Activated CD4-positive, alpha-beta T cell treated with anti-CD3 and anti-CD28 coated beads, Interleukin-2, amount 50 U/mL, for 48 hours (primary cell): ENCODE data around the gene CXCL10.

ENCODE experiments used
- DNase-seq, 2 experiments: peaks; one replicate each; pipeline ENCODE4 v3.0.0-alpha.2; 2020

CXCL10 gene

DNA sequence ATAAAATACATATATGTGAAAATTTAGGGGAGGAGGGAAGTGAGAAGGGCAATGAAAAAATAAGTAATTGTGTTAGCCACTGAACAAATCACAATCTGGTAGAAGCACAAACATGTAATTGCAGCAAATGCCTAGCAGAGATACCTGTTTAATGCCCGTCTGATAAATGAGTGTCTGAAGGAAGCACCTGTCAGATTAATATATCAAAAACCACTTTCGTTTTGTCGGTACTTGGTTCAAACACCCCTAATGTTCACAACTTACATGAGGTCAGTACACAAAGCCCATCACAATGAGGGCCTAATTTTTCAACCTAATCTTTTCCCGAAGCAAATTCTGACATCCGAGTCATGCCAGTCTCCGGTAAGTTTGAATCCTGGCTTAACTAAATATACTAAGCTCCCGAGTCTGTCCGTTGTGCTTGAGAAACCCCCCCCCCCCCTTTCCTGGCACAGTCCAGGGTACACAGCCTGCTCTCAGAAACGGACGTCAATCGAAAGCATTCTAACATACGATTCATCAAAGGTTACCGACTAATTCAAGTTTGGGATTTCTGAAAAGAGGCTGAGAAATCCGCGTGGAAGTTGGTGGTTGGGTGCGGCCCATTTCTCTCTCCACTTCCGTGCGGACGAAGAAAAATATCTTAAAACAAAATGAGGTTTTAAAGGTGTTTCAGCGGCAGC is 33.3 kb downstream of the CXCL10 start:
- DNase-seq, result no peak

DNA sequence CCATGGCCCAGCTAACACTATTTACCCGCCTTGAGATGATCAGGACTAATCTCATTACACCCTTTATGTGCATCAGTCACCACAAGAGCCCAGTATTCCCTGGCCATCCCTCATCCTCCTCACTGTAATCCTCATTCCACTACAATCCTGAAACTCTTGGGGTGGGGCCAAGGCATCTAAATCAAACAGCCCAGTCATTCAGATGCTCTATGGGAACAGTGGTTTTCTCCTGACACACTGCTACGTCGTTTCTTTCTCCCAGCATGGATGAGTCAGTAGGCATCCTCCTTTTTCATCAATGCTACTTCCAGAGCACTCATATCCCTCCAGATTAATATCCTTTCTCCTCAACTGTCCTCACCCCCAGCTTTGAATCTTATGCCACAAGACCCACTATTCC is 38.2 kb downstream of the CXCL10 start:
- no peak for DNase-seq

DNA sequence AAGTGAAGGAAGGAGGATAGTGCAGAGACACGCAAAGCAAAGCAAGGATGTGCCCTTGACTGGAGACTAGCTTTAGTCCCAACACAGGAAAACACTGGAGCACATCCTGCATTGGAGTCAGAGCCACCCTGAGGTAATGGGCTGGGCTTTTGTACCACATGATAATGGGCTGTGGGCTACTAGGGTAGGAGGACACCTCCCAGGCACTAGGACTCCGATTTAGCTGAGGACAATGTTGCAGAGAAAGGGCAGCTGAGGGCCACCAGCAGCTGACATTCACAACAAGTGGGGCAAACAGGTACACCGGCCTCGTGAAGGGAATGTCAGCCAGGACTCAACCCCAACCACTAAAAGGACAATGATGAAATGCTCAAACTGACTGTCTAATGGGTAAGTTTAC is 42.7 kb downstream of the CXCL10 start:
- no peak for DNase-seq

DNA sequence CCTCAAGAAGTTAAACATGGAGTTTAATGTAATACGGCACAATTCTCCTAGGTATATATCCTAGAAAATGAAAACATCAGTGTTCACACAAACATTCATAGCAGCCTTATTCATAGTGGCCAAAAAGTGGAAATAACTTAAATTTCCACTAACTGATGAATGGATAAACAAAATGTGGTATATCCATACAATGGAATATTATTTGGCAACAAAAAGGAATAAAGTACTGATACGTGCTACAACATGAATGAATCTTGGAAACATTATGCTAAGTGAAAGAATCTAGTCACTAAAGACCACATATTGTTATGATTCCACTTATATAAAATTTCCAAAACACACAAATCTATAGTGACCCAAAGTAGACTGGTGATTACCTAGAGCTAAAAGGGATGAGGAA is 47.1 kb downstream of the CXCL10 start:
- no peak for DNase-seq

DNA sequence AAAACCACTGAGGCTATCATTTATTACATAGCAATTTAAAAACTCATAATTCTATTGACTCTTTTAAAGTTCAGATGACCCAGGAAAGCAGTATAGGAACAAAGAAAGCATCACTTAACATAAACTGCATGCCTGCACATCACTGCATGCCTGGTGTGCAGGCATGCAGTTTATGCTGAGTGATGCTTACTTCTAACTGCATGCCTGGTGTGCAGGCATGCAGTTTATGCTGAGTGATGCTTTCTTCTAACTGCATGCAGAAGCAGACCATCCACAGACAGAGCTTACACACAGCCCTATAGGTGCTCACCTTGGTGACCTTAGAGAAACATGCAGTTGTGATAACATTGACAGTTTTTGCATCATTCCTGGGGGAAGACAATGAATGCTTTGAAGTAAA is 49.5 kb downstream of the CXCL10 start:
- DNase-seq, result no peak
